ENCODE data around the gene BRD3OS.
A peak's percentile ranks its signal among the peaks of the same experiment; 100 is the strongest.

The BRD3OS gene

GRCh38 chr9:134004881-134005280, 20.4 kb upstream of the BRD3OS start:
- DNase-seq (ENCODE audit: low read depth in 2 of 2): no peak

GRCh38 chr9:134005381-134005780, 19.9 kb upstream of the BRD3OS start:
- DNase-seq (ENCODE audit: low read depth in 2 of 2): no peak

- DNase-seq (ENCODE audit: low read depth in 2 of 2): no peak
Observed at GRCh38 chr9:134007150-134007549, 18.1 kb upstream of the BRD3OS start.

- DNase-seq (ENCODE audit: low read depth in 2 of 2): no peak
Observed at GRCh38 chr9:134007571-134007970, 17.7 kb upstream of the BRD3OS start.

- DNase-seq (ENCODE audit: low read depth in 2 of 2): no peak
Observed at GRCh38 chr9:134010310-134011173, 14.7 kb upstream of the BRD3OS start.

- no peak for DNase-seq (ENCODE audit: low read depth in 2 of 2)
Observed at GRCh38 chr9:134011401-134011800, 13.9 kb upstream of the BRD3OS start.

GRCh38 chr9:134014946-134015345, 10.3 kb upstream of the BRD3OS start:
- no peak for DNase-seq (ENCODE audit: low read depth in 2 of 2)

GRCh38 chr9:134024214-134024792, 978 bp upstream of the BRD3OS start:
- no peak for DNase-seq (ENCODE audit: low read depth in 2 of 2)

GRCh38 chr9:134025606-134026541, 593 bp downstream of the BRD3OS start:
- peak in 1 of 2 donors; percentile 11 for DNase-seq (ENCODE audit: low read depth in 2 of 2)

GRCh38 chr9:134026581-134026980, 1.3 kb downstream of the BRD3OS start:
- DNase-seq (ENCODE audit: low read depth in 2 of 2): no peak

GRCh38 chr9:134026981-134027380, 1.7 kb downstream of the BRD3OS start:
- DNase-seq (ENCODE audit: low read depth in 2 of 2): no peak

GRCh38 chr9:134027561-134027960, 2.3 kb downstream of the BRD3OS start:
- DNase-seq (ENCODE audit: low read depth in 2 of 2): no peak

- DNase-seq (ENCODE audit: low read depth in 2 of 2): no peak
Observed at GRCh38 chr9:134028076-134028475, 2.8 kb downstream of the BRD3OS start.

- no peak for DNase-seq (ENCODE audit: low read depth in 2 of 2)
Observed at GRCh38 chr9:134028575-134029247, 3.4 kb downstream of the BRD3OS start.

GRCh38 chr9:134029248-134030226, 4.3 kb downstream of the BRD3OS start:
- DNase-seq (ENCODE audit: low read depth in 2 of 2): no peak

GRCh38 chr9:134030821-134031470, 5.7 kb downstream of the BRD3OS start:
- no peak for DNase-seq (ENCODE audit: low read depth in 2 of 2)

GRCh38 chr9:134031783-134032182, 6.5 kb downstream of the BRD3OS start:
- DNase-seq (ENCODE audit: low read depth in 2 of 2): no peak

- no peak for DNase-seq (ENCODE audit: low read depth in 2 of 2)
Observed at GRCh38 chr9:134032456-134033222, 7.4 kb downstream of the BRD3OS start.

Data from stimulated activated CD8-positive, alpha-beta memory T cell treated with anti-CD3 and anti-CD28 coated beads, Interleukin-15, amount 100 ng/mL, for 4 hours (primary cell).